22Rv1 (cell line): ENCODE measurements around the gene CDC14B.

Source experiments
- ZFX ChIP-seq: fragments of 450-650 bp; IDR thresholded peaks from 2 replicates; pipeline ENCODE4 v1.6.1; 2017; ENCODE audit warnings: antibody characterized with exemption, borderline replicate concordance
- TF ChIP-seq, protein P1 (sequence below): fragments of 450-650 bp; IDR thresholded peaks from 2 replicates; pipeline ENCODE4 v1.5.1; 2017; ENCODE audit warnings: mild to moderate bottlenecking

DNA sequence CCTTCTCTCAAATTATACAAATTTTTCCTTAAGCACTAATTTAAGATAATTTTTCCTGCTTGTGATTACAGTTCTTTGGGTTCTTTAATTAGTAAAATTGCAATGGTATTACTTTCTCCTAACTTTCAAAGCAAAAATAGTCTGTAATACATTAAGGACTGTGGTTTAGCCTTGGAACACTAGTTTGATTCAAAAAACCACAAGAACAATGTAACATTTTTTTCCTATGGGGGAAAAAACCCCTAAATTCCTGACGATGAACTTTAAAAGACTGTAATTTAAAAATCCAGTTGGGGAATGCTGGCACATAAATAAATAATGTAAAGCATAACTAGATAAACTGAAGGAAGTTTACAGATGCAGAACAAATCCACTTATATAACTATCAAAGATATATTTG lies 65.3 kb downstream of the CDC14B start:
- TF ChIP-seq, protein P1, sequence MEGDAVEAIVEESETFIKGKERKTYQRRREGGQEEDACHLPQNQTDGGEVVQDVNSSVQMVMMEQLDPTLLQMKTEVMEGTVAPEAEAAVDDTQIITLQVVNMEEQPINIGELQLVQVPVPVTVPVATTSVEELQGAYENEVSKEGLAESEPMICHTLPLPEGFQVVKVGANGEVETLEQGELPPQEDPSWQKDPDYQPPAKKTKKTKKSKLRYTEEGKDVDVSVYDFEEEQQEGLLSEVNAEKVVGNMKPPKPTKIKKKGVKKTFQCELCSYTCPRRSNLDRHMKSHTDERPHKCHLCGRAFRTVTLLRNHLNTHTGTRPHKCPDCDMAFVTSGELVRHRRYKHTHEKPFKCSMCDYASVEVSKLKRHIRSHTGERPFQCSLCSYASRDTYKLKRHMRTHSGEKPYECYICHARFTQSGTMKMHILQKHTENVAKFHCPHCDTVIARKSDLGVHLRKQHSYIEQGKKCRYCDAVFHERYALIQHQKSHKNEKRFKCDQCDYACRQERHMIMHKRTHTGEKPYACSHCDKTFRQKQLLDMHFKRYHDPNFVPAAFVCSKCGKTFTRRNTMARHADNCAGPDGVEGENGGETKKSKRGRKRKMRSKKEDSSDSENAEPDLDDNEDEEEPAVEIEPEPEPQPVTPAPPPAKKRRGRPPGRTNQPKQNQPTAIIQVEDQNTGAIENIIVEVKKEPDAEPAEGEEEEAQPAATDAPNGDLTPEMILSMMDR = no peak
- TF ChIP-seq ZFX = no peak
